ENCODE measurements around the gene AUTS2. TPM values are rescaled to one million over a fixed set of nuclear protein-coding genes. Genes with fewer than 3 reads are reported as not detected.
"Not testable (repeated sequence)": the region's sequence is repeated elsewhere in the genome, so short reads cannot be mapped to it uniquely, and the experiment has no call there.

The AUTS2 gene
- total RNA-seq, 1 donor from 2014 or later, result 94.1 TPM

DNA sequence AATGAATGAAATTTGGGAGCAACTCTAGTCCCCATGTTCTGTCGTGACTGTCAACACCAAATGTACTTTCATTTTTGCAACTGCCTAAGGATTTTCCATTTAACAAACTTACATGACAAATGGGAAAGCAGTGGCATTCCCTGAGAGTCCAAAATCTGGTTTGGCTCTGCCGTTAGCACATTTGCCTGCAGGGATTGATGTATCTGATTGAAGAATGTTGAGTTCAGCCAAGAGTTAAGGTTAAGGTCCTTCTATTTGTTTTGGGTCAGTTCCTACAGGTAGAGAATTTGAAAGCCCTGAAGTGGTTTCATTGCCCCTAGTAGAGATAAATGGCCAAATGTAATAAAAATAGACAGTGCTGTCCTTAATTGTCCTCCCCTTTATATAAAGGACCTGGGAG, 1127.2 kb downstream of the AUTS2 start:
- DNase-seq (ENCODE audit: extremely low spot score, unreplicated experiment), result no peak
- no peak overlapping the region for H3K27ac Mint-ChIP-seq
- H3K27me3 Mint-ChIP-seq, result no peaks in the 10 kb centered on the region
- TF ChIP-seq, protein P1, sequence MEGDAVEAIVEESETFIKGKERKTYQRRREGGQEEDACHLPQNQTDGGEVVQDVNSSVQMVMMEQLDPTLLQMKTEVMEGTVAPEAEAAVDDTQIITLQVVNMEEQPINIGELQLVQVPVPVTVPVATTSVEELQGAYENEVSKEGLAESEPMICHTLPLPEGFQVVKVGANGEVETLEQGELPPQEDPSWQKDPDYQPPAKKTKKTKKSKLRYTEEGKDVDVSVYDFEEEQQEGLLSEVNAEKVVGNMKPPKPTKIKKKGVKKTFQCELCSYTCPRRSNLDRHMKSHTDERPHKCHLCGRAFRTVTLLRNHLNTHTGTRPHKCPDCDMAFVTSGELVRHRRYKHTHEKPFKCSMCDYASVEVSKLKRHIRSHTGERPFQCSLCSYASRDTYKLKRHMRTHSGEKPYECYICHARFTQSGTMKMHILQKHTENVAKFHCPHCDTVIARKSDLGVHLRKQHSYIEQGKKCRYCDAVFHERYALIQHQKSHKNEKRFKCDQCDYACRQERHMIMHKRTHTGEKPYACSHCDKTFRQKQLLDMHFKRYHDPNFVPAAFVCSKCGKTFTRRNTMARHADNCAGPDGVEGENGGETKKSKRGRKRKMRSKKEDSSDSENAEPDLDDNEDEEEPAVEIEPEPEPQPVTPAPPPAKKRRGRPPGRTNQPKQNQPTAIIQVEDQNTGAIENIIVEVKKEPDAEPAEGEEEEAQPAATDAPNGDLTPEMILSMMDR (conservative IDR thresholded peaks at IDR 0.05), result no peak
- H3K4me1 Mint-ChIP-seq (ENCODE audit: unreplicated experiment), result peaks cover 63% of the 10 kb centered on the region
- H3K36me3 Mint-ChIP-seq, result peaks cover 10% of the 10 kb centered on the region
- H3K4me3 Mint-ChIP-seq, result no peak overlapping the region
- no peaks in the 10 kb centered on the region for H3K9me3 Mint-ChIP-seq

DNA sequence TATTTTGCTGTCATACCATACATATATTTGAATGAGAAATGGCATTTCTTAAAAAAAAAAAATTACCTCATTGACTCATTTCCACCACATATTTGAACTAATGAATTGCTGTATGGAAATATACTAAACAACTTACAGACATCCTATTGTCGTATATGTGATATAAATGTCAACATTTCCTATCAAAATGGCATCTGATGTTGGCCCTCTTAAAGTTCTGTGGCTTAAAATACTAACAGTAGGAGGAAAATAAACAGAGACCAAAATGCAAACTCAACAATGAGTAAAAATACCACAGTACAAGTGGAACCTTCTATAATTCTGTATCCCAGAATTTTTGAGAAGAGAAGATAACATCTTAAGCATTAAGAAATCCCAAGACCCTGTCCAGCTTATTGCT, 1128.0 kb downstream of the AUTS2 start:
- TF ChIP-seq, protein P1 (conservative IDR thresholded peaks at IDR 0.05), result no peak
- H3K4me1 Mint-ChIP-seq (ENCODE audit: unreplicated experiment), result peaks cover 59% of the 10 kb centered on the region
- H3K27me3 Mint-ChIP-seq, result no peaks in the 10 kb centered on the region
- no peak overlapping the region for H3K4me3 Mint-ChIP-seq
- H3K9me3 Mint-ChIP-seq, result no peaks in the 10 kb centered on the region
- H3K36me3 Mint-ChIP-seq, result peaks cover 8% of the 10 kb centered on the region
- DNase-seq (ENCODE audit: extremely low spot score, unreplicated experiment), result no peak
- H3K27ac Mint-ChIP-seq, result no peak overlapping the region

DNA sequence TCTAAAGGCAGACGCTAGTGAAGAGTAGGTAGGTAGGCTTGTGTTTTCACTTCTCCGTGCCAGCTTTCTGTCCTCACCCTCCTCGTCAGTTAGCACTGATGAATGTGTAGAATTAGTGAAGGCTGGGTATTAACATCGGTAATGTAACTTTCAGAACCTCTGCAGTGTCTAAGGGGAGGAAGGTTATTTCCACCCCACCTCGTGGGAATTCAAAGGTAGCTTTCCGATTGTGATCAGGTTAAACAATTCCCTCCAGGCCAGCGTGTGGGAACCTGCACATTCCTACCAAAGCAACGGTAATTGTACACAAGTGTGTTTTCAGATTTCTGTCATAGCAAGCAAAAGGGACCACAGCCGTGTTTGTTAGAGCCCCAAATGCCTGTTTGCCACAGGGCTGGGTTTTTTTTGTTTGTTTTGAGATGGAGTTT, 1128.7 kb downstream of the AUTS2 start:
- H3K27me3 Mint-ChIP-seq, result no peaks in the 10 kb centered on the region
- H3K27ac Mint-ChIP-seq, result peak overlapping the region; percentile 63
- TF ChIP-seq, protein P1 (conservative IDR thresholded peaks at IDR 0.05), result no peak
- peaks cover 54% of the 10 kb centered on the region for H3K4me1 Mint-ChIP-seq (ENCODE audit: unreplicated experiment)
- H3K36me3 Mint-ChIP-seq, result peaks cover 12% of the 10 kb centered on the region
- no peaks in the 10 kb centered on the region for H3K9me3 Mint-ChIP-seq
- H3K4me3 Mint-ChIP-seq, result peak overlapping the region; percentile 55
- DNase-seq (ENCODE audit: extremely low spot score, unreplicated experiment), result no peak

DNA sequence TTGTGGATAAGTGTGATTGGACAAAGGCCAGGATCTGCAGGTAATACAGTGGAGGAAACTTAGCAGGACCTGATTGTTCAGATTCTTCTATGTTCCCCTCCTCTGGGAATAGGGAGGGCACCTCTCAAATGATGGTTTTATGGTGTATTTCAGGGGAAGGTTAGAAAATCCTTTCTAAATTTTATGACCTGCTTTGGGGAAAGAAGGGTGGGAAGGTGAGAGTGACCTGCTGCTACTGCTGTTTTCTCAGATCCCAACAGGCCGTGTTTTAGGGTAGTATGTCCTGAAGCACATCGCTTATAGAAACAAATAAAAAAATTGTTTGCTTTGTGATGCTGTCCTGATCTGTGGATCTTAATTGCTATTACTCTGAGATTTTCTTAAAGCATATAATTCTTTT, 1129.6 kb downstream of the AUTS2 start:
- DNase-seq (ENCODE audit: extremely low spot score, unreplicated experiment), result no peak
- no peaks in the 10 kb centered on the region for H3K27me3 Mint-ChIP-seq
- no peaks in the 10 kb centered on the region for H3K9me3 Mint-ChIP-seq
- no peak overlapping the region for H3K4me3 Mint-ChIP-seq
- TF ChIP-seq, protein P1 (conservative IDR thresholded peaks at IDR 0.05), result no peak
- H3K27ac Mint-ChIP-seq, result no peak overlapping the region
- peaks cover 52% of the 10 kb centered on the region for H3K4me1 Mint-ChIP-seq (ENCODE audit: unreplicated experiment)
- H3K36me3 Mint-ChIP-seq, result peaks cover 13% of the 10 kb centered on the region

DNA sequence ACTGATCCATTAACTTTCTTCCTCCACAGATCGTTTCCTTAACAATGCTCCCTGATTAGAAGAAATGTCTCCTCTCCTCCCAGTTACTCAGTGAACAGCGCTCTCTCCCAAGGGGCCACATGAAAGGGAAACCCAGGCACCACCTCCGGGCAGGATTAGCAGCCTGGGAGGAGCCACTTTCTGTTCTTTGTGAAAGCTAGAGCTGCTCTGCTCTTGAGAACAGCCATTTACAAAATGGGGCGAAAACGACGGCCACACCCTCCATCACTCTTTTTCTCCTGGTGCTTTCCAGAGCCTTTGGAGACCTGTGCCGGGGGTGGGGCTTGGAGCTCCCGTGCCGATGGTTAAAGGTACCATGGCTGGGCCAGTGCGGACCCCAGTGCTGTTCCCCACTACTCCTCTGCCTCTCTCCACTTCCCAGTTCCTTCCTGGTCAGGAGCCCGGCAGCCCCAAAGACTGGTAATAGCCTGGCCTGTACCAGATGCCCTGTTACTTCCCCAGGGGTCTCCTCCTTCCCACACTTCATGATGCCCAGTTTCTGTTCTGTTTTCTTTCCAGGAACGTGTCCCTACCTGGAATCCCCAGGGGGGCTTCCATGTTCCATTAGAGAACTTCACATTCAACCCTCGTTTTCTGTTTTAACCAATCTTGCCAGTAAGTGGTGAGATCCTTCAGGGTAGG, 1130.7 kb downstream of the AUTS2 start:
- Mint-ChIP-seq H3K9me3 (no peaks in the 10 kb centered on the region), H3K27me3 (no peaks in the 10 kb centered on the region), H3K36me3 (peaks cover 13% of the 10 kb centered on the region), H3K4me3 (peak overlapping the region; percentile 59), H3K27ac (peak overlapping the region; percentile 31), H3K4me1 (ENCODE audit: unreplicated experiment) (peaks cover 49% of the 10 kb centered on the region)
- DNase-seq (ENCODE audit: extremely low spot score, unreplicated experiment), result no peak
- TF ChIP-seq, protein P1 (conservative IDR thresholded peaks at IDR 0.05), result no peak

DNA sequence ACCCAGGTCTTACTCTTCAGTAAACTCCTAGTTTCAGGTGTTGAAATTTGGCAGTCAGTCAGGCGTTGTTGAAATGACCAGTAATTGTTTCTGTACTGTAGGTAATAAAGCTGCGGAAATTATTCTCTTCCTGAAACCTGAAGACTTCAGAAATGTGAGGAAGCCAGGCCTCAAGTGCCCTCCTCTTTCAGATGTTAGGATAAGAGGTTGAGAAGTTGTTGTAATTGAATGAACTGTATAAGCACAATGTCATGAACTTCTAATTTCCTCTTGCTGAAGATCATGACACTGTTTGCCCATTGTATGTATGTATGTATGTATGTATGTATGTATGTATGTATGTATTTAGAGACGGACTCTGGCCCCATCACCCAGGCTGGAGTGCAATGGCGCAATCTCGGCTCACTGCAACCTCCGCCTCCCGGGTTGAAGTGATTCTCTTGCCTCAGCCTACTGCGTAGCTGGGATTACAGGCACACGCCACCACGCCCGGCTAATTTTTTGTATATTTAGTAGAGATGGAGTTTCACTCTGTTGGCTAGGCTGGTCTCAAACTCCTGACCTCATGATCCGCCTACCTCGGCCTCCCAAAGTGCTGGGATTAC, 1131.4 kb downstream of the AUTS2 start:
- peaks cover 16% of the 10 kb centered on the region for H3K36me3 Mint-ChIP-seq
- not testable (repeated sequence) for H3K27me3 Mint-ChIP-seq; DNase-seq (ENCODE audit: extremely low spot score, unreplicated experiment); H3K9me3 Mint-ChIP-seq
- H3K27ac Mint-ChIP-seq, result peak overlapping the region; percentile 31
- H3K4me1 Mint-ChIP-seq (ENCODE audit: unreplicated experiment), result peaks cover 51% of the 10 kb centered on the region
- H3K4me3 Mint-ChIP-seq, result peak overlapping the region; percentile 59
